Immature natural killer cell (primary cell): Measurements from ENCODE around the gene TSFM. TPM values are rescaled to one million over a fixed set of nuclear protein-coding genes. Genes with fewer than 3 reads are reported as not detected.

ENCODE experiments used
- DNase-seq, 3 donors: peaks; one replicate each; pipeline ENCODE4 v3.0.0; 2022; ENCODE audit warnings: mixed read lengths in 1 of 3
- H3K27ac Mint-ChIP-seq, 6 donors: one replicate each; pipeline ENCODE4 v1.8.0; 2020; ENCODE audit warnings: mixed read lengths in 6 of 6, mild to moderate bottlenecking in 5 of 6, inconsistent platforms in 4 of 6, moderate library complexity in 3 of 6
- H3K27me3 Mint-ChIP-seq, 3 donors: one replicate each; pipeline ENCODE4 v1.8.0; 2020 to 2021; ENCODE audit warnings: low read depth in 3 of 3, mild to moderate bottlenecking in 3 of 3, mixed read lengths in 3 of 3, moderate library complexity in 3 of 3, inconsistent platforms in 1 of 3
- H3K36me3 Mint-ChIP-seq, 3 donors: one replicate each; pipeline ENCODE4 v1.8.0; 2020; ENCODE audit warnings: mixed read lengths in 3 of 3, inconsistent platforms in 2 of 3, mild to moderate bottlenecking in 2 of 3
- H3K4me1 Mint-ChIP-seq, 2 donors: one replicate each; pipeline ENCODE4 v1.8.0; 2020; ENCODE audit warnings: inconsistent platforms in 2 of 2, mild to moderate bottlenecking in 2 of 2, mixed read lengths in 2 of 2, moderate library complexity in 1 of 2
- H3K4me3 Mint-ChIP-seq, 5 donors: one replicate each; pipeline ENCODE4 v1.8.0; 2020; ENCODE audit warnings: mild to moderate bottlenecking in 5 of 5, mixed read lengths in 5 of 5, inconsistent platforms in 3 of 5, moderate library complexity in 3 of 5
- H3K9me3 Mint-ChIP-seq, 6 donors: one replicate each; pipeline ENCODE4 v1.8.0; 2020; ENCODE audit warnings: mild to moderate bottlenecking in 6 of 6, mixed read lengths in 6 of 6, inconsistent platforms in 4 of 6, moderate library complexity in 3 of 6
- polyA plus RNA-seq, 3 donors: library from polyadenylated mRNA; unstranded; fragments of 300-500 nt; fragmentation: Illumina TruSeq; gene quantifications; one replicate each; pipeline ENCODE4 v1.2.3, GENCODE V29; 2021

TSFM gene
- polyA plus RNA-seq, 3 donors from 2014 or later, result 22.2 to 38.6 (median 23.4) TPM

GRCh38 chr12:57740656-57741412 is 41.8 kb upstream of the TSFM start:
- H3K36me3 Mint-ChIP-seq, result peaks cover 0 to 5% (median 0%) of the 10 kb centered on the region in 3 donors
- H3K9me3 Mint-ChIP-seq, result no peaks in the 10 kb centered on the region
- peak; percentile 88 for DNase-seq
- peaks cover 63 to 68% of the 10 kb centered on the region in 2 donors for H3K4me1 Mint-ChIP-seq
- H3K4me3 Mint-ChIP-seq, result peak overlapping the region; percentile 86 to 96 (median 89)
- peaks cover 13 to 28% (median 27%) of the 10 kb centered on the region in 3 donors for H3K27me3 Mint-ChIP-seq
- H3K27ac Mint-ChIP-seq, result peak overlapping the region; percentile 94 to 99 (median 98)

- no peak for DNase-seq
- Mint-ChIP-seq H3K27ac (peak overlapping the region; percentile 94 to 99 (median 98)), H3K36me3 (peaks cover 0 to 5% (median 0%) of the 10 kb centered on the region in 3 donors), H3K4me1 (peaks cover 68 to 71% of the 10 kb centered on the region in 2 donors), H3K27me3 (peaks cover 12 to 28% (median 27%) of the 10 kb centered on the region in 3 donors), H3K4me3 (peak overlapping the region; percentile 86 to 96 (median 89)), H3K9me3 (no peaks in the 10 kb centered on the region)
Observed at GRCh38 chr12:57741413-57741789, 41.2 kb upstream of the TSFM start.

- Mint-ChIP-seq H3K27ac (peak overlapping the region; percentile 94 to 99 (median 98)), H3K9me3 (no peaks in the 10 kb centered on the region), H3K4me3 (peak overlapping the region; percentile 86 to 96 (median 89)), H3K27me3 (peaks cover 8 to 28% (median 27%) of the 10 kb centered on the region in 3 donors), H3K36me3 (peaks cover 0 to 6% (median under 1%) of the 10 kb centered on the region in 3 donors), H3K4me1 (peaks cover 66 to 73% of the 10 kb centered on the region in 2 donors)
- DNase-seq, result peak; percentile 82 to 83 (median 82)
Observed at GRCh38 chr12:57741844-57742738, 40.5 kb upstream of the TSFM start.

- Mint-ChIP-seq H3K4me3 (peak overlapping the region; percentile 88 to 98 (median 90)), H3K4me1 (peaks cover 66 to 77% of the 10 kb centered on the region in 2 donors), H3K9me3 (no peaks in the 10 kb centered on the region), H3K27ac (peak overlapping the region; percentile 94 to 99 (median 98)), H3K27me3 (peaks cover 8 to 29% (median 28%) of the 10 kb centered on the region in 3 donors), H3K36me3 (peaks cover 4 to 10% (median 9%) of the 10 kb centered on the region in 3 donors)
- no peak for DNase-seq
Observed at GRCh38 chr12:57743769-57744168, 38.8 kb upstream of the TSFM start.

- Mint-ChIP-seq H3K27me3 (peaks cover 8 to 29% (median 28%) of the 10 kb centered on the region in 3 donors), H3K4me3 (peak overlapping the region; percentile 88 to 98 (median 90)), H3K27ac (peak overlapping the region; percentile 94 to 99 (median 98)), H3K9me3 (no peaks in the 10 kb centered on the region), H3K36me3 (peaks cover 4 to 14% (median 6%) of the 10 kb centered on the region in 3 donors), H3K4me1 (peaks cover 62 to 72% of the 10 kb centered on the region in 2 donors)
- peak; percentile 77 to 82 (median 80) for DNase-seq
Observed at GRCh38 chr12:57744194-57744776, 38.3 kb upstream of the TSFM start.

GRCh38 chr12:57744777-57745484 is 37.7 kb upstream of the TSFM start, which contains the start of gene TSPAN31:
TSPAN31 (plus strand) TSS chr12:57745039; CDS start chr12:57745155, 116 bp downstream.
- peaks cover 4 to 15% (median 4%) of the 10 kb centered on the region in 3 donors for H3K36me3 Mint-ChIP-seq

GRCh38 chr12:57745485-57745881 is 37.1 kb upstream of the TSFM start:
- no peak for DNase-seq
- Mint-ChIP-seq H3K4me1 (peaks cover 55 to 67% of the 10 kb centered on the region in 2 donors), H3K27me3 (peaks cover 8 to 29% (median 27%) of the 10 kb centered on the region in 3 donors), H3K4me3 (peak overlapping the region; percentile 88 to 98 (median 90)), H3K27ac (peak overlapping the region; percentile 94 to 99 (median 98)), H3K9me3 (no peaks in the 10 kb centered on the region), H3K36me3 (peaks cover 4 to 15% (median 4%) of the 10 kb centered on the region in 3 donors)

More at GRCh38 chr12:57744777-57745484, 37.7 kb upstream of the TSFM start, which contains the start of gene TSPAN31:
- Mint-ChIP-seq H3K27me3 (peaks cover 8 to 29% (median 28%) of the 10 kb centered on the region in 3 donors), H3K27ac (peak within 1 kb of the TSS; percentile 94 to 99 (median 98)), H3K9me3 (no peaks in the 10 kb centered on the region), H3K4me1 (peaks cover 56 to 67% of the 10 kb centered on the region in 2 donors), H3K4me3 (peak within 1 kb of the TSS; percentile 88 to 98 (median 90))
- peak; percentile 94 to 95 (median 94) for DNase-seq

GRCh38 chr12:57746025-57746424 is 36.6 kb upstream of the TSFM start:
- no peak for DNase-seq
- peaks cover 4 to 24% (median 23%) of the 10 kb centered on the region in 3 donors for H3K27me3 Mint-ChIP-seq
- H3K27ac Mint-ChIP-seq, result peak overlapping the region; percentile 94 to 99 (median 98)
- H3K4me1 Mint-ChIP-seq, result peaks cover 51 to 67% of the 10 kb centered on the region in 2 donors
- peaks cover 4 to 15% (median 4%) of the 10 kb centered on the region in 3 donors for H3K36me3 Mint-ChIP-seq
- H3K9me3 Mint-ChIP-seq, result no peaks in the 10 kb centered on the region
- H3K4me3 Mint-ChIP-seq, result peak overlapping the region; percentile 88 to 98 (median 90)

- no peaks in the 10 kb centered on the region for H3K9me3 Mint-ChIP-seq
- no peak overlapping the region for H3K4me3 Mint-ChIP-seq
- peak overlapping the region in 3 of 6 donors; percentile 29 to 40 (median 35) for H3K27ac Mint-ChIP-seq
- peaks cover 6 to 23% (median 21%) of the 10 kb centered on the region in 3 donors for H3K27me3 Mint-ChIP-seq
- peaks cover 4 to 15% (median 4%) of the 10 kb centered on the region in 3 donors for H3K36me3 Mint-ChIP-seq
- no peak for DNase-seq
- H3K4me1 Mint-ChIP-seq, result peaks cover 59 to 74% of the 10 kb centered on the region in 2 donors
Observed at GRCh38 chr12:57749061-57749460, 33.5 kb upstream of the TSFM start.

GRCh38 chr12:57750561-57751431 is 31.8 kb upstream of the TSFM start:
- H3K4me3 Mint-ChIP-seq, result peak overlapping the region; percentile 87 to 95 (median 87)
- H3K4me1 Mint-ChIP-seq, result peaks cover 50 to 65% of the 10 kb centered on the region in 2 donors
- DNase-seq, result no peak
- peaks cover 4 to 15% (median 4%) of the 10 kb centered on the region in 3 donors for H3K36me3 Mint-ChIP-seq
- peak overlapping the region; percentile 89 to 99 (median 96) for H3K27ac Mint-ChIP-seq
- H3K27me3 Mint-ChIP-seq, result peaks cover 6 to 11% (median 9%) of the 10 kb centered on the region in 3 donors
- no peaks in the 10 kb centered on the region for H3K9me3 Mint-ChIP-seq

GRCh38 chr12:57751432-57751787 is 31.2 kb upstream of the TSFM start:
- peaks cover 4 to 15% (median 4%) of the 10 kb centered on the region in 3 donors for H3K36me3 Mint-ChIP-seq

More at GRCh38 chr12:57751432-57751787, 31.2 kb upstream of the TSFM start:
- peak overlapping the region; percentile 87 to 95 (median 87) for H3K4me3 Mint-ChIP-seq
- no peak for DNase-seq
- H3K9me3 Mint-ChIP-seq, result no peaks in the 10 kb centered on the region
- peaks cover 48 to 64% of the 10 kb centered on the region in 2 donors for H3K4me1 Mint-ChIP-seq
- H3K27ac Mint-ChIP-seq, result peak overlapping the region; percentile 89 to 99 (median 96)
- H3K27me3 Mint-ChIP-seq, result peaks cover 6 to 11% (median 9%) of the 10 kb centered on the region in 3 donors
